ENCODE measurements around the gene CCDC39. TPM values are rescaled to one million over a fixed set of nuclear protein-coding genes. Genes with fewer than 3 reads are reported as not detected.
"Not testable (repeated sequence)": the region's sequence is repeated elsewhere in the genome, so short reads cannot be mapped to it uniquely, and the experiment has no call there.

Gene CCDC39
- total RNA-seq, 1 experiment from 2014 or later, result 0.79 TPM

DNA sequence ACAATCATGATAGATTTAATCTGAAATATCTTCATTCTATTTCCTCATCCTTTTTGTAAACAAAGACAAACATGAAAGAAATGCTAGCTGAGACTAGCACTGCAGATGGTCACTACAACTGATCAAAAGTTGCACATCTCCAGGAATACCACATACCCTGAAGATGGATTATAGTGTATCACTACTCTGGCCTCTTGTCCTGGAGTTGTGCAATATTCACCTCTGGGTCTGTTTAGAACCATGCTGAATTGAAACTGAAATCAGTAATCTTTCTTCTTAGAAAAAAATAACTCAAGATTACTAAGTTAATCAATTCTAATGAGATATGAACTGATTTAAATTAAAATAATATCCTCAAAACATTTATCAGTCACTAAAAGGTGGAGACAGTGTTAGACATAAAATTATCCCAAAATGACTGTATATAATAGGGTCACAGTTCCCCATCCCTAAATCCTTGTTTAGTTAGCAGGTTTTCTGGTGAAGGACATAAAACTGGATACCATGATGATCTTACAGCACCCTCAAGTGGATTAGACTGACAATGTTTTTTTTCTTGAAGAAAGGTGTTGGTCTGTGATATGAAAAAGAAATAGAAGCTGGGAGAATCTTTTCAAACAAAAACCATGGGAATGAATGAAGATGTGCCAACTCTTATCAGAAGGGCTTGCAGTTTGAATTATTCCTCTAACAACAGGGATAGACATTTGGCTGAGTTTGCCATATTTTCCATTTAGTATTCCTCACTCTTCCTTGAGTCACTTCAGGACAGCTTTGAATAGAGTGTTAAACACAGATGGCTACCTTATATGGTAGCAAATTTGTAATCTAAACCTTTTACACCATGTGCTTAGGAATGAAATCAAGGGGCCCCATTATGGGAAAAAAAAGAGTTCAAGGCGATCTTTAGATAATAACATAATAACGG is 84.4 kb downstream of the CCDC39 start:
- no peak overlapping the region for H2AFZ ChIP-seq (ENCODE audit: low read length)
- H3K9me3 ChIP-seq (ENCODE audit: control insufficient read depth, low read depth, low read length), result no peaks in the 10 kb centered on the region
- H3K9ac ChIP-seq (ENCODE audit: extremely low read depth, insufficient read length, low read length), result no peak overlapping the region
- H3K27me3 ChIP-seq (ENCODE audit: insufficient read depth, low read length), result no peaks in the 10 kb centered on the region
- no peak overlapping the region for H3K27ac ChIP-seq (ENCODE audit: insufficient read length, low read depth, low read length)
- DNase-seq, result no peak
- no peaks in the 10 kb centered on the region for H3K4me1 ChIP-seq (ENCODE audit: insufficient read depth, low read length)
- H2BK15ac ChIP-seq (ENCODE audit: low read depth, low read length), result no peak overlapping the region
- no peak overlapping the region for H3K56ac ChIP-seq (ENCODE audit: insufficient read length, low read depth, low read length)
- H2BK20ac ChIP-seq (ENCODE audit: low read depth, low read length, poor library complexity, severe bottlenecking), result no peak overlapping the region
- H3K4me2 ChIP-seq (ENCODE audit: insufficient read depth, insufficient read length, low read length), result no peak overlapping the region
- H3K79me2 ChIP-seq (ENCODE audit: insufficient read depth, low read length), result no peaks in the 10 kb centered on the region
- no peaks in the 10 kb centered on the region for H3K23me2 ChIP-seq (ENCODE audit: insufficient read length, low read depth, low read length, poor library complexity, severe bottlenecking)
- TF ChIP-seq, protein P1, sequence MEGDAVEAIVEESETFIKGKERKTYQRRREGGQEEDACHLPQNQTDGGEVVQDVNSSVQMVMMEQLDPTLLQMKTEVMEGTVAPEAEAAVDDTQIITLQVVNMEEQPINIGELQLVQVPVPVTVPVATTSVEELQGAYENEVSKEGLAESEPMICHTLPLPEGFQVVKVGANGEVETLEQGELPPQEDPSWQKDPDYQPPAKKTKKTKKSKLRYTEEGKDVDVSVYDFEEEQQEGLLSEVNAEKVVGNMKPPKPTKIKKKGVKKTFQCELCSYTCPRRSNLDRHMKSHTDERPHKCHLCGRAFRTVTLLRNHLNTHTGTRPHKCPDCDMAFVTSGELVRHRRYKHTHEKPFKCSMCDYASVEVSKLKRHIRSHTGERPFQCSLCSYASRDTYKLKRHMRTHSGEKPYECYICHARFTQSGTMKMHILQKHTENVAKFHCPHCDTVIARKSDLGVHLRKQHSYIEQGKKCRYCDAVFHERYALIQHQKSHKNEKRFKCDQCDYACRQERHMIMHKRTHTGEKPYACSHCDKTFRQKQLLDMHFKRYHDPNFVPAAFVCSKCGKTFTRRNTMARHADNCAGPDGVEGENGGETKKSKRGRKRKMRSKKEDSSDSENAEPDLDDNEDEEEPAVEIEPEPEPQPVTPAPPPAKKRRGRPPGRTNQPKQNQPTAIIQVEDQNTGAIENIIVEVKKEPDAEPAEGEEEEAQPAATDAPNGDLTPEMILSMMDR (conservative IDR thresholded peaks at IDR 0.05), result peak; percentile 70
- H3K14ac ChIP-seq (ENCODE audit: insufficient read depth, low read length), result no peak overlapping the region
- H2BK5ac ChIP-seq (ENCODE audit: insufficient read length, low read length), result no peak overlapping the region
- H3K4ac ChIP-seq (ENCODE audit: low read depth, low read length), result no peak overlapping the region
- no CpG with 5 or more reads among the region's 2 CpGs for WGBS (ENCODE audit: extremely low coverage, insufficient read length, low lambda C conversion rate)
- 0 out of 5 replicates have a peak, but pooled peaks cover 0 to under 1% of the 10 kb centered on the region in 2 experiments for H3K9me3 Mint-ChIP-seq
- no peak overlapping the region for H3K23ac ChIP-seq (ENCODE audit: insufficient read length, low read depth, low read length)
- H4K20me1 ChIP-seq (ENCODE audit: control insufficient read depth, insufficient read depth, insufficient read length), result no peaks in the 10 kb centered on the region
- H3K4me1 Mint-ChIP-seq, result no peaks in the 10 kb centered on the region
- H2BK120ac ChIP-seq (ENCODE audit: low read depth, low read length, poor library complexity, severe bottlenecking), result no peak overlapping the region
- H2AK5ac ChIP-seq (ENCODE audit: insufficient read length, low read length), result no peak overlapping the region
- no peak overlapping the region for H4K91ac ChIP-seq (ENCODE audit: insufficient read length, low read depth, low read length)
- H3T11ph ChIP-seq (ENCODE audit: low read length), result no peak overlapping the region
- no peak overlapping the region for H3K18ac ChIP-seq (ENCODE audit: insufficient read length, low read depth, low read length)
- no peak overlapping the region for H4K8ac ChIP-seq (replicated peaks; ENCODE audit: insufficient read length, low read depth, low read length)
- H3K36me3 Mint-ChIP-seq (ENCODE audit: insufficient read depth in 1 of 3, low read depth in 3 of 3), result no peaks in the 10 kb centered on the region
- H3K79me1 ChIP-seq (ENCODE audit: insufficient read depth, low read depth, low read length, poor library complexity, severe bottlenecking), result no peaks in the 10 kb centered on the region
- H2BK12ac ChIP-seq (ENCODE audit: insufficient read length, low read depth, low read length), result no peak overlapping the region
- peaks cover 32% of the 10 kb centered on the region for H3K27me3 Mint-ChIP-seq (ENCODE audit: low read depth)
- no peak overlapping the region for H3K4me3 Mint-ChIP-seq
- H4K5ac ChIP-seq (ENCODE audit: insufficient read length, low read depth, low read length), result no peak overlapping the region
- no peak overlapping the region for H3K27ac Mint-ChIP-seq

DNA sequence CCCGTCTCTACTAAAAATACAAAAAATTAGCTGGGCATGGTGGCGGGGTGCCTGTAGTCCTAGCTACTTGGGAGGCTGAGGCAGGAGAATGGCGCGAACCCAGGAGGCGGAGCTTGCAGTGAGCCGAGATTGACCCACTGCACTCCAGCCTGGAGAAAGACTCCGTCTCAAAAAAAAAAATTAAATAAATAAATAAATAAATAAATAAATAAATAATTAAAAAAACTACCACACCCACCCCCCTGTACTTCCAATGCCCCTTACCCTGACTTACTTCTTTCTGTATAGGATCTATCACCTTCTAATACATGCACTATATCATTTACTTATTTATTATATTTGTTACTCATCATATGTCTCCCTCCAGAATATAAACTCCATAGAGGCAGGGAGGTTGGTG is 85.7 kb downstream of the CCDC39 start:
- H4K5ac ChIP-seq (ENCODE audit: insufficient read length, low read depth, low read length); H3K4me1 Mint-ChIP-seq; H2BK5ac ChIP-seq (ENCODE audit: insufficient read length, low read length); H2BK12ac ChIP-seq (ENCODE audit: insufficient read length, low read depth, low read length); H3K23me2 ChIP-seq (ENCODE audit: insufficient read length, low read depth, low read length, poor library complexity, severe bottlenecking); H3K4me3 Mint-ChIP-seq; H4K20me1 ChIP-seq (ENCODE audit: control insufficient read depth, insufficient read depth, insufficient read length); H3K9me3 Mint-ChIP-seq; H2BK120ac ChIP-seq (ENCODE audit: low read depth, low read length, poor library complexity, severe bottlenecking); H2AFZ ChIP-seq (ENCODE audit: low read length); H3K27ac ChIP-seq (ENCODE audit: insufficient read length, low read depth, low read length); H3T11ph ChIP-seq (ENCODE audit: low read length); H3K27me3 ChIP-seq (ENCODE audit: insufficient read depth, low read length); H3K4me2 ChIP-seq (ENCODE audit: insufficient read depth, insufficient read length, low read length); H2AK5ac ChIP-seq (ENCODE audit: insufficient read length, low read length); H3K36me3 Mint-ChIP-seq (ENCODE audit: insufficient read depth in 1 of 3, low read depth in 3 of 3); H3K79me1 ChIP-seq (ENCODE audit: insufficient read depth, low read depth, low read length, poor library complexity, severe bottlenecking); H3K27ac Mint-ChIP-seq; H2BK15ac ChIP-seq (ENCODE audit: low read depth, low read length); H3K56ac ChIP-seq (ENCODE audit: insufficient read length, low read depth, low read length); H2BK20ac ChIP-seq (ENCODE audit: low read depth, low read length, poor library complexity, severe bottlenecking); H3K18ac ChIP-seq (ENCODE audit: insufficient read length, low read depth, low read length); H3K23ac ChIP-seq (ENCODE audit: insufficient read length, low read depth, low read length); H4K8ac ChIP-seq (replicated peaks; ENCODE audit: insufficient read length, low read depth, low read length); DNase-seq; H3K79me2 ChIP-seq (ENCODE audit: insufficient read depth, low read length); H3K9ac ChIP-seq (ENCODE audit: extremely low read depth, insufficient read length, low read length); H4K91ac ChIP-seq (ENCODE audit: insufficient read length, low read depth, low read length); H3K14ac ChIP-seq (ENCODE audit: insufficient read depth, low read length); H3K4me1 ChIP-seq (ENCODE audit: insufficient read depth, low read length); H3K4ac ChIP-seq (ENCODE audit: low read depth, low read length); H3K9me3 ChIP-seq (ENCODE audit: control insufficient read depth, low read depth, low read length): not testable (repeated sequence)
- WGBS (ENCODE audit: extremely low coverage, insufficient read length, low lambda C conversion rate), result no CpG with 5 or more reads among the region's 7 CpGs
- H3K27me3 Mint-ChIP-seq (ENCODE audit: low read depth), result peaks cover 20% of the 10 kb centered on the region

Measured in H9 (cell line).